Measurements from ENCODE around the gene FMN2. TPM values are rescaled to one million over a fixed set of nuclear protein-coding genes. Genes with fewer than 3 reads are reported as not detected.

FMN2 gene
- total RNA-seq, 1 experiment from 2014 or later = 0.59 TPM

DNA sequence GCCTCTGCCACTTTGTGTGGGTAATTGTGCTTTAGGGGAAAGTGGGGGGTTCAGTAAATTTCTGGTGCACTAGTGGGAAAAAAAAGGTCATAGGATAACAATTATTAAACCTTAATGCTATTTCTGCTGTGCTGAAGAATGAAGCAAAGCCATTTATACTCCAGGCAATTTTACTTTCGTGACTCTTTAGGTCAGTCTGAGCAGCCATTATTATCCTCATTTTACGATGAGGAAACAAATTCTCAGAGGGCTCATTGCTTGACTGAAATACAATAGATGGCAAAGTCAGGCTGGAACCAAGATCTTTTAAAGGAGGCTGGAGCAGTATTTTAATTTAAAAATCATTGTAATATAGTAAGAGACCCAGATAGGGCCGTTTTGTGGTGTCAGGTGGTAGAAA, 272.2 kb downstream of the FMN2 start:
- TF ChIP-seq, protein P1, sequence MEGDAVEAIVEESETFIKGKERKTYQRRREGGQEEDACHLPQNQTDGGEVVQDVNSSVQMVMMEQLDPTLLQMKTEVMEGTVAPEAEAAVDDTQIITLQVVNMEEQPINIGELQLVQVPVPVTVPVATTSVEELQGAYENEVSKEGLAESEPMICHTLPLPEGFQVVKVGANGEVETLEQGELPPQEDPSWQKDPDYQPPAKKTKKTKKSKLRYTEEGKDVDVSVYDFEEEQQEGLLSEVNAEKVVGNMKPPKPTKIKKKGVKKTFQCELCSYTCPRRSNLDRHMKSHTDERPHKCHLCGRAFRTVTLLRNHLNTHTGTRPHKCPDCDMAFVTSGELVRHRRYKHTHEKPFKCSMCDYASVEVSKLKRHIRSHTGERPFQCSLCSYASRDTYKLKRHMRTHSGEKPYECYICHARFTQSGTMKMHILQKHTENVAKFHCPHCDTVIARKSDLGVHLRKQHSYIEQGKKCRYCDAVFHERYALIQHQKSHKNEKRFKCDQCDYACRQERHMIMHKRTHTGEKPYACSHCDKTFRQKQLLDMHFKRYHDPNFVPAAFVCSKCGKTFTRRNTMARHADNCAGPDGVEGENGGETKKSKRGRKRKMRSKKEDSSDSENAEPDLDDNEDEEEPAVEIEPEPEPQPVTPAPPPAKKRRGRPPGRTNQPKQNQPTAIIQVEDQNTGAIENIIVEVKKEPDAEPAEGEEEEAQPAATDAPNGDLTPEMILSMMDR (conservative IDR thresholded peaks at IDR 0.05) = no peak
- no peaks in the 10 kb centered on the region for H3K9me3 ChIP-seq (ENCODE audit: control insufficient read depth, low read depth, low read length)
- H3K9me3 Mint-ChIP-seq = no peaks in the 10 kb centered on the region
- no peak overlapping the region for H3K14ac ChIP-seq (ENCODE audit: insufficient read depth, low read length)
- H2AK5ac ChIP-seq (ENCODE audit: insufficient read length, low read length) = no peak overlapping the region
- H2BK20ac ChIP-seq (ENCODE audit: low read depth, low read length, poor library complexity, severe bottlenecking) = no peak overlapping the region
- H2BK5ac ChIP-seq (ENCODE audit: insufficient read length, low read length) = no peak overlapping the region
- no peak overlapping the region for H2AFZ ChIP-seq (ENCODE audit: low read length)
- no peak overlapping the region for H3K4me3 Mint-ChIP-seq
- H3K23me2 ChIP-seq (ENCODE audit: insufficient read length, low read depth, low read length, poor library complexity, severe bottlenecking) = no peaks in the 10 kb centered on the region
- H2BK120ac ChIP-seq (ENCODE audit: low read depth, low read length, poor library complexity, severe bottlenecking) = no peak overlapping the region
- no peaks in the 10 kb centered on the region for H3K79me2 ChIP-seq (ENCODE audit: insufficient read depth, low read length)
- no peak overlapping the region for H3T11ph ChIP-seq (ENCODE audit: low read length)
- no peak overlapping the region for H4K91ac ChIP-seq (ENCODE audit: insufficient read length, low read depth, low read length)
- H3K4me1 ChIP-seq (ENCODE audit: insufficient read depth, low read length) = no peaks in the 10 kb centered on the region
- H4K8ac ChIP-seq (replicated peaks; ENCODE audit: insufficient read length, low read depth, low read length) = no peak overlapping the region
- no peak overlapping the region for H3K4me2 ChIP-seq (ENCODE audit: insufficient read depth, insufficient read length, low read length)
- no CpG with 5 or more reads among the region's 3 CpGs for WGBS (ENCODE audit: extremely low coverage, insufficient read length, low lambda C conversion rate)
- H3K18ac ChIP-seq (ENCODE audit: insufficient read length, low read depth, low read length) = no peak overlapping the region
- no peak overlapping the region for H4K5ac ChIP-seq (ENCODE audit: insufficient read length, low read depth, low read length)
- no peaks in the 10 kb centered on the region for H3K27me3 ChIP-seq (ENCODE audit: insufficient read depth, low read length)
- H2BK15ac ChIP-seq (ENCODE audit: low read depth, low read length) = no peak overlapping the region
- H3K9ac ChIP-seq (ENCODE audit: extremely low read depth, insufficient read length, low read length) = no peak overlapping the region
- H3K56ac ChIP-seq (ENCODE audit: insufficient read length, low read depth, low read length) = no peak overlapping the region
- no peak overlapping the region for H2BK12ac ChIP-seq (ENCODE audit: insufficient read length, low read depth, low read length)
- H3K4me1 Mint-ChIP-seq = no peaks in the 10 kb centered on the region
- no peaks in the 10 kb centered on the region for H3K27me3 Mint-ChIP-seq (ENCODE audit: low read depth)
- no peaks in the 10 kb centered on the region for H4K20me1 ChIP-seq (ENCODE audit: control insufficient read depth, insufficient read depth, insufficient read length)
- no peak overlapping the region for H3K27ac Mint-ChIP-seq
- no peaks in the 10 kb centered on the region for H3K36me3 Mint-ChIP-seq (ENCODE audit: insufficient read depth in 1 of 3, low read depth in 3 of 3)
- no peak for DNase-seq
- no peak overlapping the region for H3K27ac ChIP-seq (ENCODE audit: insufficient read length, low read depth, low read length)
- H3K4ac ChIP-seq (ENCODE audit: low read depth, low read length) = no peak overlapping the region
- no peaks in the 10 kb centered on the region for H3K79me1 ChIP-seq (ENCODE audit: insufficient read depth, low read depth, low read length, poor library complexity, severe bottlenecking)
- no peak overlapping the region for H3K23ac ChIP-seq (ENCODE audit: insufficient read length, low read depth, low read length)
